Chondrocyte (in vitro differentiated cells): ENCODE data around the gene HSD11B2. TPM values are rescaled to one million over a fixed set of nuclear protein-coding genes. Genes with fewer than 3 reads are reported as not detected.
A peak's percentile ranks its signal among the peaks of the same experiment; 100 is the strongest.

Experiments
- DNase-seq: peaks from one replicate; pipeline ENCODE4 v3.0.0; 2021; ENCODE audit warnings: mixed read lengths, low spot score
- H3K27ac Mint-ChIP-seq: one replicate; pipeline ENCODE4 v1.8.0; 2021; ENCODE audit warnings: mild to moderate bottlenecking, moderate library complexity, mixed read lengths; ENCODE audit not compliant: unreplicated experiment
- H3K27me3 Mint-ChIP-seq: 2 replicates; pipeline ENCODE4 v1.8.0; 2021; ENCODE audit warnings: low read depth, mixed read lengths
- H3K36me3 Mint-ChIP-seq: 2 replicates; pipeline ENCODE4 v1.8.0; 2021; ENCODE audit warnings: low read depth, mixed read lengths
- H3K4me1 Mint-ChIP-seq: 2 replicates; pipeline ENCODE4 v1.8.0; 2021; ENCODE audit warnings: low read depth, mild to moderate bottlenecking, mixed read lengths
- H3K4me3 Mint-ChIP-seq: one replicate; pipeline ENCODE4 v1.8.0; 2021; ENCODE audit warnings: mild to moderate bottlenecking, moderate library complexity, mixed read lengths; ENCODE audit not compliant: unreplicated experiment
- H3K9me3 Mint-ChIP-seq: 2 replicates; pipeline ENCODE4 v1.8.0; 2021; ENCODE audit warnings: low read depth, mixed read lengths
- CTCF ChIP-seq: fragments of 200-600 bp; sonication (generic); IDR thresholded peaks from 2 replicates; pipeline ENCODE4 v1.5.0; 2021; ENCODE audit warnings: antibody characterized with exemption, mild to moderate bottlenecking, moderate library complexity
- total RNA-seq: library from RNA; stranded (reverse); gene quantifications from 3 replicates; pipeline ENCODE4 v1.2.1, GENCODE V29; 2021

Gene HSD11B2
- total RNA-seq, 1 donor from 2014 or later: 0.20 TPM

DNA sequence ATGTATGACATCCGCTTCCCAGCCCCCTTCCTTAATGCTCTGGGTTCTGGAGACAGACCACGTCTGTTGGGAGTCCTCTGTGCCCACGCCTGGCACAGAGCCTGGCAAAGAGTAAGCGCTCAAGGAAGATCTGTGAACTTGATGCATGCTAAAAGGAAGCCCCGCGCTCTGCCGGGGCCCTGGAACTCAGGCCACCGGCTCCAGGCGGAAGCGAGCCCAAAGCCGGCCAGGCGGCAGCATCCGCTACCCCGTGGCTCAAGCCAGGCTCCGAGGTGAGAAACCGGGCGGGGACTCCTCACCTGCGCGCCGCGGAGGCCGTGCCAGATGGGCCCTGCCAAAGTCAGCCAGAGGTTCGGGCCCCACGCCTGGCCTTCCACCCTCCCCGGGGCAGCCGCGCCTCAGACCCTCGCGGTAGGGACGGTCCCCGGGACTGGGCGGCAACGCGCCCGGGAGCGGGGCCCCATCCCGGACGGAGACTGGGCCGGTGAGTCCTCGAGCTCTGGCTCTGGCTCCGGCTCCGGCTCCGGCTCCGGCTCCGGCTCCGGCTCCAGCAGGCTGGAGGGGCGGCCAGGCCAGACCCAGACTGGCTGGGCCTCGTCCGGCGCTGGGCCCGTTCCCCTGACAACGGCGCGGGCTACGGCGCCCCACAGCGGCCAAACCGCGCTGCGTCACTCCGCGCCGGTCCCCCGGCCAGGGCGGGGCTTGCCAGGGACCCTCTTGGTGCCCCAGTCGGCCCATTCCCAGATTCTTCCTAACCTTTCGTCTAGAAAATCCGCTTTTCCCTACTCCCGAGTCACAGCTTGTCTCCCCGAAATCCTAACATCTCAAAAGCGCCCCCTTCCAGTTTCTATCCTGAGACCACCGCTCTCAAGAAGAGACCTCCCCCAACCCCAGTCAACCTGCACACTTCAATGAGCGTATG is 14.8 kb upstream of the HSD11B2 start, which contains the start of gene ZDHHC1:
TSS of gene ZDHHC1 (minus strand) at position 606 of the 922 bp plus-strand sequence. CDS start 8,702 bp downstream, outside the sequence.
- Mint-ChIP-seq H3K9me3 (no peaks in the 10 kb centered on the region), H3K36me3 (peaks cover 2% of the 10 kb centered on the region), H3K4me1 (peaks cover 9% of the 10 kb centered on the region), H3K27ac (peak within 1 kb of the TSS; percentile 80), H3K27me3 (no peaks in the 10 kb centered on the region), H3K4me3 (peak within 1 kb of the TSS; percentile 83)
- peak; percentile 92 for DNase-seq
- TF ChIP-seq CTCF: peak; percentile 80

DNA sequence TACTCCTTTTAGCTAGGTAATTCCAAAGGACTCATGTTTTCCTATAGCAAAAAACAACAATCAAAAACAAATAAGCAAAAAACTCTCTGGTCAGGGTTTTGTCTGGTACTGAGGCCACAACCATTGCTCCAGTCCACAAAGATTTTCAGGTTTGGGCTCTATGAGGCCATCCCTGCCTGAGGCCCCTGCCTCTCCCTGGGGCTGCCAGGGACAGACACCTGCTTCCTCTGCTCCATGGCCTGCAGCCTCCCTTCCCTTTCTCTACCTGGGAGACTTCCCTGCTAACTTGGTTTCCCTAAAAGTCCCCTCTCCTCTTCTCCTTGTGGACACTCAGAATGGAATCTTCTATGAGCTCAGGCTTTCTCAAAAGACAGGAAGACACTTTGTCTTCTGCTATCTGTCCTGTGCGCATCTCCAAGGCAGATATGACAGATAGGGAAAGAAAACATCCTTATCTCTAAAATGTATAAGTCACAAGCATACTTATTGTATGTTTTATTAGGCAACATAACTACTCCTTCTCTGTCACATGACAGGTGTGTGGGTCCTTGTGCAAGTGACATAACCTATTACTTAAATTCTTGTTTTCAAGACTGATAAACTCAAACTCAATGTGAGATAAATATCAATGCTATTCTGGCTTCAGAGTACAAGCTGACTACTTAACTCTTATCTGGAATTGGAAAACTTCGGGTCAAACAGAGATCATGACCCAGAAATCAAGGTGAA is 13.4 kb upstream of the HSD11B2 start:
- Mint-ChIP-seq H3K36me3 (peaks cover 2% of the 10 kb centered on the region), H3K9me3 (no peaks in the 10 kb centered on the region), H3K27ac (peak overlapping the region; percentile 17), H3K4me1 (peaks cover 9% of the 10 kb centered on the region), H3K27me3 (no peaks in the 10 kb centered on the region), H3K4me3 (no peak overlapping the region)
- DNase-seq: no peak
- TF ChIP-seq CTCF: no peak

- Mint-ChIP-seq H3K9me3 (no peaks in the 10 kb centered on the region), H3K27me3 (no peaks in the 10 kb centered on the region), H3K27ac (no peak overlapping the region), H3K36me3 (peaks cover 2% of the 10 kb centered on the region), H3K4me1 (peaks cover 18% of the 10 kb centered on the region), H3K4me3 (no peak overlapping the region)
- no peak for DNase-seq
- no peak for TF ChIP-seq CTCF
Observed at GRCh38 chr16:67419502-67419901, 11.4 kb upstream of the HSD11B2 start.

GRCh38 chr16:67419931-67420330 is 11.0 kb upstream of the HSD11B2 start:
- no peaks in the 10 kb centered on the region for H3K9me3 Mint-ChIP-seq
- no peak for DNase-seq
- H3K4me3 Mint-ChIP-seq: no peak overlapping the region
- no peak for TF ChIP-seq CTCF
- H3K27me3 Mint-ChIP-seq: no peaks in the 10 kb centered on the region
- peaks cover 2% of the 10 kb centered on the region for H3K36me3 Mint-ChIP-seq
- H3K27ac Mint-ChIP-seq: no peak overlapping the region
- H3K4me1 Mint-ChIP-seq: peaks cover 18% of the 10 kb centered on the region

GRCh38 chr16:67421030-67421429 is 9.9 kb upstream of the HSD11B2 start:
- H3K4me1 Mint-ChIP-seq: peaks cover 13% of the 10 kb centered on the region
- H3K27ac Mint-ChIP-seq: no peak overlapping the region
- no peaks in the 10 kb centered on the region for H3K36me3 Mint-ChIP-seq
- no peaks in the 10 kb centered on the region for H3K9me3 Mint-ChIP-seq
- peaks cover 7% of the 10 kb centered on the region for H3K27me3 Mint-ChIP-seq
- H3K4me3 Mint-ChIP-seq: no peak overlapping the region
- TF ChIP-seq CTCF: no peak
- no peak for DNase-seq
